HG03159 (cell line): Measurements from ENCODE around the gene VIP.

Experiments used
- ATAC-seq: cut with Tn5 transposase; IDR thresholded peaks from one replicate; pipeline ENCODE4 v1.9.1; 2021; ENCODE audit warnings: mild to moderate bottlenecking, moderate library complexity; ENCODE audit not compliant: unreplicated experiment

VIP gene

GRCh38 chr6:152775428-152775827 lies 24.8 kb downstream of the VIP start:
- ATAC-seq: no peak

DNA sequence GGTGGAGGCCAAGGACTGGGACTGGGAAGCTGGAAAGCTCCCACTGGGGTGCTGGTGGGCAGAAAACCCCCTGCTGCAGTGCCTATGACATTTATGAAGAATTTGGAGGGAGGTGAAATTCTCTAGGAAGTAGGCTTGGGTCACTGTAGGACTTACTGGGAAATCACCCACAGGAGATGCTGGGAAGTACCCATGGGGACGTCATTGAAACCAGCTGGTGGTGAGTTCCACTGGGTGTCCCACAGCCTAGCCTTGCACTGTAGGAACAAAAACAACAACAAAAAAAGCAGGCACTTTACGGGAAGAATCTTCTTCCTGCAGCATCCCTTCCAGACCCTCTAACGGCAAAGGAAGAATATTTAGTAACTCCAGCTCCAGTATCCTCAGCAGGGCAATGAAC lies 26.2 kb downstream of the VIP start:
- no peak for ATAC-seq

GRCh38 chr6:152783217-152783878 lies 32.8 kb downstream of the VIP start:
- no peak for ATAC-seq

GRCh38 chr6:152794696-152795095 lies 44.1 kb downstream of the VIP start:
- no peak for ATAC-seq

- ATAC-seq: no peak
These were observed 53.6 kb downstream of the VIP start for GRCh38 chr6:152804150-152804549.
